ENCODE results near the gene AASS.

- TF ChIP-seq EP300 (IDR thresholded peaks at IDR 0.05): no peak
- TF ChIP-seq CTCF (IDR thresholded peaks at IDR 0.05): no peak
- TF ChIP-seq POLR2A (IDR thresholded peaks at IDR 0.05): no peak
- TF ChIP-seq POLR2AphosphoS5 (IDR thresholded peaks at IDR 0.05): no peak
These were observed 87.1 kb downstream of the AASS start for GRCh38 chr7:122056977-122057376.
